HG02970 (cell line): ENCODE data around the gene NCEH1.

Experiments used
- ATAC-seq: cut with Tn5 transposase; IDR thresholded peaks from one replicate; pipeline ENCODE4 v1.9.1; 2021; ENCODE audit warnings: mild to moderate bottlenecking, moderate library complexity, moderate number of reproducible peaks; ENCODE audit not compliant: unreplicated experiment, low FRiP score

The NCEH1 gene

DNA sequence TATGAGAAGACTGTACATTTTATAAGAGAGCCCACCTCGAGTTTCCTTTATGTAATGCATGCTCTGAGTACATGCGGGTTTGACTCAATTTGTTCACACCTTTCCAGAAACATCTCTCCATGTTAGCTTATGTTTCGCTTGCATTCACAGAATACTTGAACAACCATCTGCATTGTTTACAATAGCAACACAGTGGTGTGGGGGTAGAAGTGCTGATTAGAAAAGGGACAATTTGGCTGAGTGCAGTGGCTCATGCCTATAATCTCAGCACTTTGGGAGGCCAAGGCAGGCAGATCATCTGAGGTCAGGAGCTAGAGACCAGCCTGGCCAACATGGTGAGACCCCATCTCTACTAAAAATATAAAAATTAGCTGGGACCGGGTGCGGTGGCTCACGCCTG lies 60.9 kb downstream of the NCEH1 start:
- ATAC-seq: no peak

GRCh38 chr3:172648747-172649146 lies 62.1 kb downstream of the NCEH1 start:
- no peak for ATAC-seq

DNA sequence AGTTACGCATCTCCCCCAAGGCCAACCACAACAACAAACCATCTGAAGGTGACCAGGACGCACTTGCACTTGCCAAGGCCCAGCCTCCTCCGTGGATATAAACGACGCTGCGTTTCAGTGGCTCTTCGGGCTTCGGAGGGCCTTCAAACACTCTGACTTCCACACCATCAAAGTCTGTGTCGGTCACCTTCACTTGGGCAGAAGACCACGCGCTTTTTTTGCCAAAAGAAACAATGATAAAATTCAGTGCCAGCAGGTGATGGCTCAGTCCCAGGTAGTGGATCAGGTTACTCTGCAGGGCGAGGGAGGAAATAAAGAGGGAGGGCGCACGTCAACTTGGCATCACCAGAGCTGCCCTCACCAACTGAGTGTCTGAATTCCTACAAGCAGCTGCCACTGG lies 63.0 kb downstream of the NCEH1 start:
- ATAC-seq: no peak

- no peak for ATAC-seq
These were observed 63.8 kb downstream of the NCEH1 start for GRCh38 chr3:172647080-172647479.

DNA sequence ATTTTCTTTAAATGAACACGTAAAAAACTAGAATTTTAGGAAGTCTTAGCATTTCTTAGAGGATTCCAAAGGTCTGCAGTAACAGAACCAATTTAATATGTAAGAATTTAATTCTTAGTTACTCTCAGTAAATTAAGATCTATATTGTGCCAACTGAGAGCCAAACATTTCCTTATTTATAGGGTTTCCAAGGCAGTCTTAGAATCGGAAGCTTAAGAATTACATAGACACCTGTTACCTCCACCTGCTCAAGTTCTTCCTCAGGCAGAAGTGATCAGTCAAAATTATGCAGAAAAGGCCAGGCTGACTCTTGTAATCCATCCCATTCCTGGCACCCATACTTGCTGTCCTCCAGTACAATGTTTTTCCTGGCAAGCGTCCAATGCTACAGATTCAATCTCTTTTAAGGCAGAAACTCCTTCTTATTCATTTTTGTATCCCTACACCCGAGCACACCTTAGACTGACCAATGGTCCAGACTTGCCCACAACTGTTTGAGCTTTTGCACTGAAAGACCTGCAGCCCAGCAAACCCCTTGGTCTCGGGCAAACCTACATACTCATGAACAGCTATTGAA lies 64.3 kb downstream of the NCEH1 start:
- ATAC-seq: no peak

GRCh38 chr3:172644258-172644657 lies 66.6 kb downstream of the NCEH1 start:
- ATAC-seq: no peak

DNA sequence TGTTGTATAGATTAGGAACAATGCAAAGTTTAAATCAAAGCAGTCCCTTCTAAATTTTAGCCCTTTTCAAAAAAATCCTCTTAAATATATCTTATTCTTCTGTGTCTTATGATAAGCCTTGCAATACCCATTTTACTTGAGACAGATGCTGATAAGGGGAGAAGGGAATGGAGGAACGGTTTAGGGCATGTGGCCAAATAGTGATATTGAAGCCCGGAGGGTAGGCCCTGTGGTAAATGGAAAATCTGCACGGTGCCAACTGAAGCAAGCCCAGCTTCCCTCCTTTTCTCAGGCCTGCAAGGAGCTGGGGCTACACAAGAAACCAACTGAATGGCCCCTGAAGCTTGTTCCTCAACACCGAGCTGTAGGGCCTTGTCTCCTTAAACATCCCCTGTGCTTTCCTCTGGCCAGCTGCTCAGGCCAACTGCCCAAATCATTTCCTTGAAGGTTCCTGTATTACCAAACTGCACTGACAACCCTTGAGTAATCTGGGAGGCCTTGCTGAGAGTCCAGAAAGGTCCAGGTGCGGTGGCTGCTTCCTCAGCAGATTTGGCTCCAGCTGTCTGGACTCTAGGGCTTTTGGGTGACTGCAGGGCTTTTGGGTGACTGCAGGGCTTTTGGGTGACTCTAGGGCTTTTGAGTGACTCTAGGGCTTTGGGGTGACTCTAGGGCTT lies 67.2 kb downstream of the NCEH1 start:
- no peak for ATAC-seq

- no peak for ATAC-seq
These were observed 69.6 kb downstream of the NCEH1 start for GRCh38 chr3:172641291-172641690.

GRCh38 chr3:172640751-172641150 lies 70.1 kb downstream of the NCEH1 start:
- ATAC-seq: no peak

GRCh38 chr3:172635588-172635987 lies 75.3 kb downstream of the NCEH1 start:
- no peak for ATAC-seq

- no peak for ATAC-seq
These were observed 75.9 kb downstream of the NCEH1 start for GRCh38 chr3:172634948-172635347.

DNA sequence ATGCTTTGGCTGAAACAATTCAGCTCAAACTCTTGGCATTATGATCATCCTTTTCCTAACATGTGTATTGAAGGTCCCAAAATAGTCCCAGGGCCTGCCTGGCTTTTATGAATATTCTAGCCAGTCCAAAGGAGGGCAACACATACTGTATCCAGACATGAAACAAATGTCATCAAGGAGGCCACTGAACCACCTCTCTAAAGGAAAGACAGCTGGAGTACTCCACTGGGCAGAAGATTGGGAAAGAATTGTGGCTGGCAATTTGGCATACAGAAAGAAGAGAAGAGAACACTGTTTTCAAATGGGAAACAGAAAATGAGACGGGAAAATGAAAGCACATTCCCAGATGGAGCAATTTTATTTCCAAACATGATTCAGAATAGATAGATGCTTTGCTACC lies 80.6 kb downstream of the NCEH1 start:
- no peak for ATAC-seq

- ATAC-seq: no peak
These were observed 81.4 kb downstream of the NCEH1 start for GRCh38 chr3:172629470-172629869.

DNA sequence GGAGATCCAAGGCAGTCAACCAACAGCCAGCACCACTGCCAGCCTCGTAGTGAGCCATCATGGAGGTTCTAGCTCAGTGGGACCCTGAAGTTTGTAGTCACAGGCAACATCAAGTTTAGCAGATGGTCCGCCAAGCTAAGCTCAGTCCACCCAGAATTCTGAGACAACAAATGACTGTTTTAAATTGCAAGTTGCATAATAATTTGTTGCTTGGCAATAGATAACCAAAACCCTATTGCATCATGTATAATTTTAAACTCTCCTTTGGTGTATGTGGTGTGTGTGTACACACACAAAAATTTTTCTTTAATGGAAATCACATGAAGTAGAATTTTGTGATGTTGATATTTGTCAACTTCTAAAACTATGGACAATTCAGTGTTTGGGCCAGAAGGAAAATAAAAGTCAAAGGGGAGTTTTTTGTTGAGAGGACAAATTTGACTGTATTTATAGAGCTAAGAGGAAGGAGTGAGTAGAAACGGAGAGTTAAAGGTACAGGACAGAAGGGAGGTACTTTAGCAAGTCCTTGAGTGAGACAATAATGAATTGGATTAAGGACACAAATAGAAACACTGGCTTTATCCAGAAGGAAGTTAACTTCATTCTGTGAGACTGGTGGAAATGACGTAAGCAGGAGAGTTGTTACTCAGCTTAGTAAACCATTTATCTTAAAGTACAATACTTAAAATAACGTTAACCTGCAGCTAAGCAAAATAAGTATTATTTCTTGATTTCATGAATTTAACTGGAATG lies 83.6 kb downstream of the NCEH1 start:
- ATAC-seq: no peak

DNA sequence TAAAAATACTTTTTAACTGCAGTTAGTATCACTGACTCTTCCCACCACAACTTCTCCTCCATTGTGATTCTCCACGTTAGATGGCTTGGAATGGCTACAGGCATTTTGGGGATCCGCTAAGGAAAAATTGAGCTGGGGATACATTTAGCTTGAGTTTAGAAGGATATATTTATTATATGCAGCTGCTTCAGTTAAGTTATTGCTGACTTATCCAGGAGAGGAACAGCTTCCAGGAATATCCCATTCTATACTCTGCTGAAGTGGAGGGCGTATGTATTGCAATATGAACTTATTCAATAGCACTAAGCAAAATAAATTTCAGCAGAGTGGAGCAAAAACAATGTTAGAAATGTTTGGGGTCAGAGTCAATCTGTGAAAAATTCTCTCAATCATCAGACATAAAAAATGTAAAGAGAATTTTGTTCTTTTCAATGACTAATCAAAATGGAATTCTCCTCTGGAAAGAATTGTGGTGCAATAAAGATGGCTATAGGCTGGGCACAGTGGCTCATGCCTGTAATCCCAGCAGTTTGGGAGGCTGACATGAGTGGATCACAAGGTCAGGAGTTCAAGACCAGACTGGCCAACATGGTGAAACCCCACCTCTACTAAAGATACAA lies 84.7 kb downstream of the NCEH1 start:
- ATAC-seq: no peak

GRCh38 chr3:172625404-172625803 lies 85.5 kb downstream of the NCEH1 start:
- no peak for ATAC-seq

- ATAC-seq: no peak
These were observed 85.9 kb downstream of the NCEH1 start for GRCh38 chr3:172624999-172625398.

- ATAC-seq: no peak
These were observed 87.8 kb downstream of the NCEH1 start for GRCh38 chr3:172622916-172623700.

- ATAC-seq: no peak
These were observed 88.7 kb downstream of the NCEH1 start for GRCh38 chr3:172622156-172622555.

- ATAC-seq: no peak
These were observed 92.9 kb downstream of the NCEH1 start for GRCh38 chr3:172617976-172618375.
